Measurements from ENCODE around the gene SPOCK1.

The SPOCK1 gene

GRCh38 chr5:137228816-137229215, 270.3 kb downstream of the SPOCK1 start:
- no peak for DNase-seq (ENCODE audit: low spot score)
- FAIRE-seq: no peak

GRCh38 chr5:137226081-137226480, 273.0 kb downstream of the SPOCK1 start:
- FAIRE-seq (no peak), DNase-seq (ENCODE audit: low spot score) (no peak)

GRCh38 chr5:137223324-137224295, 275.5 kb downstream of the SPOCK1 start:
- DNase-seq (ENCODE audit: low spot score) (no peak), FAIRE-seq (no peak)

- DNase-seq (ENCODE audit: low spot score) (no peak), FAIRE-seq (no peak)
These were observed 277.2 kb downstream of the SPOCK1 start for GRCh38 chr5:137221943-137222342.

GRCh38 chr5:137220523-137220927, 278.6 kb downstream of the SPOCK1 start:
- FAIRE-seq (no peak), DNase-seq (ENCODE audit: low spot score) (peak; percentile 65)

GRCh38 chr5:137218896-137219295, 280.2 kb downstream of the SPOCK1 start:
- no peak for DNase-seq (ENCODE audit: low spot score)
- FAIRE-seq: no peak

- FAIRE-seq (no peak), DNase-seq (ENCODE audit: low spot score) (peak; percentile 33)
These were observed 280.7 kb downstream of the SPOCK1 start for GRCh38 chr5:137218471-137218870.

GRCh38 chr5:137217599-137218200, 281.4 kb downstream of the SPOCK1 start:
- DNase-seq (ENCODE audit: low spot score) (no peak), FAIRE-seq (no peak)

GRCh38 chr5:137216976-137217598, 282.0 kb downstream of the SPOCK1 start:
- no peak for DNase-seq (ENCODE audit: low spot score)
- no peak for FAIRE-seq

- FAIRE-seq: no peak
- no peak for DNase-seq (ENCODE audit: low spot score)
These were observed 283.3 kb downstream of the SPOCK1 start for GRCh38 chr5:137215780-137216179.

- no peak for DNase-seq (ENCODE audit: low spot score)
- FAIRE-seq: no peak
These were observed 283.9 kb downstream of the SPOCK1 start for GRCh38 chr5:137215261-137215660.

- DNase-seq (ENCODE audit: low spot score) (no peak), FAIRE-seq (no peak)
These were observed 284.5 kb downstream of the SPOCK1 start for GRCh38 chr5:137214446-137215189.

- no peak for FAIRE-seq
These were observed 286.7 kb downstream of the SPOCK1 start for GRCh38 chr5:137212471-137212870.

GRCh38 chr5:137209232-137209809, 289.8 kb downstream of the SPOCK1 start:
- FAIRE-seq (no peak), DNase-seq (ENCODE audit: low spot score) (no peak)

More at GRCh38 chr5:137212471-137212870, 286.7 kb downstream of the SPOCK1 start:
- no peak for DNase-seq (ENCODE audit: low spot score)

- FAIRE-seq: no peak
- DNase-seq (ENCODE audit: low spot score): no peak
These were observed 291.9 kb downstream of the SPOCK1 start for GRCh38 chr5:137207023-137207760.

- no peak for FAIRE-seq
- DNase-seq (ENCODE audit: low spot score): no peak
These were observed 293.0 kb downstream of the SPOCK1 start for GRCh38 chr5:137206030-137206715.

- DNase-seq (ENCODE audit: low spot score) (no peak), FAIRE-seq (no peak)
These were observed 293.7 kb downstream of the SPOCK1 start for GRCh38 chr5:137205231-137206027.

GRCh38 chr5:137203011-137203632, 296.0 kb downstream of the SPOCK1 start:
- FAIRE-seq: no peak
- DNase-seq (ENCODE audit: low spot score): no peak
